Transverse colon (tissue), 4 donors: Measurements from ENCODE around the gene SPIRE1. TPM values are rescaled to one million over a fixed set of nuclear protein-coding genes. Genes with fewer than 3 reads are reported as not detected.

Source experiments
- DNase-seq: peaks from one replicate; pipeline ENCODE4 v3.0.0-alpha.2; 2019
- H3K27ac ChIP-seq, 4 donors: fragments of 200-600 bp; sonication (generic); 2 replicates each; pipeline ENCODE4 v1.5.1; 2016 to 2018; ENCODE audit warnings: inconsistent platforms in 4 of 4
- H3K27me3 ChIP-seq: fragments of 200-600 bp; sonication (generic); 2 replicates; pipeline ENCODE4 v1.5.1; 2017; ENCODE audit warnings: inconsistent platforms
- H3K36me3 ChIP-seq, 4 donors: fragments of 200-600 bp; sonication (generic); 2 replicates each; pipeline ENCODE4 v1.5.1; 2017 to 2019; ENCODE audit warnings: inconsistent platforms in 4 of 4
- H3K4me1 ChIP-seq, 4 donors: fragments of 200-600 bp; sonication (generic); 2 replicates each; pipeline ENCODE4 v1.5.1; 2017 to 2020; ENCODE audit warnings: inconsistent platforms in 4 of 4
- H3K4me3 ChIP-seq, 4 donors: fragments of 200-600 bp; sonication (generic); 1 replicate in 1 of 4; 2 replicates in 3 of 4; pipeline versions ENCODE4 v1.5.1 to v1.6.1; 2017 to 2019; ENCODE audit warnings: inconsistent platforms in 4 of 4
- H3K9me3 ChIP-seq, 2 donors: fragments of 200-600 bp; sonication (generic); 2 replicates each; pipeline ENCODE4 v1.5.1; 2017 to 2019; ENCODE audit warnings: inconsistent platforms in 2 of 2
- CTCF ChIP-seq, 5 experiments: fragments of 200-600 bp in 3 of 5; fragments of 450-650 bp in 2 of 5; sonication (generic) in 3 of 5; IDR thresholded peaks; 1 replicate in 2 of 5; 2 replicates in 3 of 5; pipeline ENCODE4 v1.5.1; 2016 to 2017; ENCODE audit warnings: antibody characterized with exemption in 5 of 5, inconsistent platforms in 3 of 5, mild to moderate bottlenecking in 2 of 5, moderate library complexity in 1 of 5
- EP300 ChIP-seq: sonication (generic); formaldehyde crosslinking; IDR thresholded peaks from one replicate; pipeline ENCODE4 v1.6.1; 2017; ENCODE audit warnings: antibody characterized with exemption, low read depth
- POLR2A ChIP-seq: fragments of 450-650 bp; IDR thresholded peaks from one replicate; pipeline ENCODE4 v1.6.1; 2016; ENCODE audit warnings: antibody characterized with exemption, mild to moderate bottlenecking, moderate library complexity
- POLR2AphosphoS5 ChIP-seq, 3 donors: sonication (generic); formaldehyde crosslinking; IDR thresholded peaks; one replicate each; pipeline ENCODE4 v1.6.1; 2016; ENCODE audit warnings: antibody characterized with exemption in 3 of 3
- WGBS, 2 donors: methylation state at CpG; one replicate each; pipeline ENCODE4 v1.1.5; 2018; ENCODE audit warnings: low coverage in 1 of 2; 5-methylcytosine and 5-hydroxymethylcytosine counted together
- in situ Hi-C, 4 donors: fragments of 200-750 bp; cut with MboI; loops; one replicate each; pipeline versions ENCODE4 v1.15.0 to v1.15.1; 2017; ENCODE audit warnings: low sequenced_read_pairs in 3 of 4, low pct_ligation_motif_present in 1 of 4, low pct_unique_long_range_greater_than_20kb in 1 of 4
- intact Hi-C: fragments of 100-400 bp; cut with DNase I; formaldehyde crosslinking; loops from one replicate; pipeline ENCODE4 v1.15.1; 2023; ENCODE audit warnings: low total_unique reads
- total RNA-seq, 4 donors: library from RNA; depleted of rRNA; stranded (reverse); fragments of >200 nt; gene quantifications; one replicate each; pipeline ENCODE4 v1.1.0, GENCODE V29; 2016

SPIRE1 gene
- total RNA-seq, 4 donors from 2014 or later: 6.0 to 7.8 (median 6.8) TPM

- no peak overlapping the region for H3K27ac ChIP-seq
- H3K36me3 ChIP-seq: no peaks in the 10 kb centered on the region
- no peaks in the 10 kb centered on the region for H3K27me3 ChIP-seq
- intact Hi-C loops: no loop called here
- no peak for DNase-seq
- 78 to 84% methylated on average over 5 of the region's 5 CpGs for WGBS, 2 donors
- no peak overlapping the region for H3K4me3 ChIP-seq
- no peaks in the 10 kb centered on the region for H3K4me1 ChIP-seq
- in situ Hi-C loops: no loop called here
- TF ChIP-seq EP300: no peak
- TF ChIP-seq CTCF (IDR thresholded peaks at IDR 0.05): no peak
- TF ChIP-seq POLR2AphosphoS5 (IDR thresholded peaks at IDR 0.05): no peak
- no peak for TF ChIP-seq POLR2A
- H3K9me3 ChIP-seq: no peaks in the 10 kb centered on the region
These were observed 36.1 kb downstream of the SPIRE1 start for GRCh38 chr18:12621742-12622306.

- H3K36me3 ChIP-seq: no peaks in the 10 kb centered on the region
- WGBS, 2 donors: 47 to 55% methylated on average over 2 of the region's 2 CpGs
These were observed 42.2 kb downstream of the SPIRE1 start for GRCh38 chr18:12615748-12616147.

GRCh38 chr18:12608301-12608700, 49.6 kb downstream of the SPIRE1 start:
- no peak overlapping the region for H3K4me3 ChIP-seq
- H3K27ac ChIP-seq: no peak overlapping the region
- DNase-seq: no peak
- H3K27me3 ChIP-seq: no peaks in the 10 kb centered on the region
- no peak for TF ChIP-seq CTCF (IDR thresholded peaks at IDR 0.05)
- TF ChIP-seq EP300: no peak
- no peak for TF ChIP-seq POLR2A
- no peak for TF ChIP-seq POLR2AphosphoS5 (IDR thresholded peaks at IDR 0.05)
- 67 to 74% methylated on average over 1 of the region's 1 CpG for WGBS, 2 donors
- in situ Hi-C loops (no loop called here), intact Hi-C loops (no loop called here)
- H3K4me1 ChIP-seq: no peaks in the 10 kb centered on the region
- no peaks in the 10 kb centered on the region for H3K9me3 ChIP-seq
- no peaks in the 10 kb centered on the region for H3K36me3 ChIP-seq

More at GRCh38 chr18:12615748-12616147, 42.2 kb downstream of the SPIRE1 start:
- Histone ChIP-seq H3K27me3 (no peaks in the 10 kb centered on the region), H3K4me3 (no peak overlapping the region), H3K27ac (no peak overlapping the region), H3K9me3 (no peaks in the 10 kb centered on the region), H3K4me1 (no peaks in the 10 kb centered on the region)
- in situ Hi-C loops (no loop called here), intact Hi-C loops (no loop called here)
- DNase-seq: no peak
- no peak for TF ChIP-seq CTCF (IDR thresholded peaks at IDR 0.05)
- no peak for TF ChIP-seq EP300

- no peak for DNase-seq
- no peak overlapping the region for H3K4me3 ChIP-seq
These were observed 51.2 kb downstream of the SPIRE1 start for GRCh38 chr18:12606592-12607315.

More at GRCh38 chr18:12606592-12607315, 51.2 kb downstream of the SPIRE1 start:
- H3K4me1 ChIP-seq: no peaks in the 10 kb centered on the region
- no peaks in the 10 kb centered on the region for H3K9me3 ChIP-seq
- no peaks in the 10 kb centered on the region for H3K36me3 ChIP-seq
- 56 to 69% methylated on average over 6 to 10 of the region's 10 CpGs for WGBS, 2 donors
- intact Hi-C loops (no loop called here), in situ Hi-C loops (no loop called here)
- TF ChIP-seq EP300 (no peak), CTCF (IDR thresholded peaks at IDR 0.05) (no peak), POLR2A (no peak), POLR2AphosphoS5 (IDR thresholded peaks at IDR 0.05) (no peak)
- no peaks in the 10 kb centered on the region for H3K27me3 ChIP-seq
- H3K27ac ChIP-seq: peak overlapping the region in 3 of 4 donors; percentile 22 to 56 (median 25)
